A673 (cell line): ENCODE measurements around the gene RBM20. TPM values are rescaled to one million over a fixed set of nuclear protein-coding genes. Genes with fewer than 3 reads are reported as not detected.

ENCODE experiments used
- BruUV-seq: library from RNA; stranded (reverse); fragments of 400-500 nt; replicated peaks from 2 replicates; lab custom pipeline; 2021; lab: Mats Ljungman, UMichigan
- CTCF ChIA-PET: fragments of 300-600 bp; sonication (Branson Sonifier 250); formaldehyde crosslinking; loops from one replicate; lab custom pipeline; 2022; ENCODE audit warnings: antibody characterized with exemption; lab: Charles Lee
- POLR2A ChIA-PET: fragments of 300-600 bp; sonication (Branson Sonifier 250); formaldehyde crosslinking; loops from one replicate; lab custom pipeline; 2022; ENCODE audit warnings: antibody characterized with exemption; ENCODE audit not compliant: low non-redundant PET; lab: Charles Lee
- DNase-seq: peaks from one replicate; pipeline ENCODE4 v3.0.0-alpha.2; 2015; ENCODE audit warnings: low spot score
- H3K27ac ChIP-seq: fragments of 200-600 bp; sonication (generic); 2 replicates; pipeline ENCODE4 v1.5.1; 2016; ENCODE audit warnings: mixed run types, low read depth, mild to moderate bottlenecking, mixed read lengths, antibody characterized with exemption, low read length; ENCODE audit not compliant: poor library complexity, severe bottlenecking
- H3K27me3 ChIP-seq: fragments of 200-600 bp; sonication (generic); replicated peaks from 2 replicates; pipeline ENCODE4 v1.6.1; 2017; ENCODE audit warnings: mixed run types, low read depth, mild to moderate bottlenecking, mixed read lengths, antibody characterized with exemption, low read length; ENCODE audit not compliant: insufficient read depth, poor library complexity
- H3K36me3 ChIP-seq: fragments of 200-600 bp; sonication (generic); 2 replicates; pipeline ENCODE4 v1.6.1; 2016; ENCODE audit warnings: mixed run types, mild to moderate bottlenecking, mixed read lengths, antibody characterized with exemption, low read length; ENCODE audit not compliant: insufficient read depth, poor library complexity, severe bottlenecking
- H3K4me1 ChIP-seq: fragments of 200-600 bp; sonication (generic); 2 replicates; pipeline ENCODE4 v1.6.1; 2017; ENCODE audit warnings: mixed run types, mild to moderate bottlenecking, mixed read lengths, antibody characterized with exemption, low read length; ENCODE audit not compliant: insufficient read depth, poor library complexity, severe bottlenecking
- H3K4me3 ChIP-seq: fragments of 200-600 bp; sonication (generic); 2 replicates; pipeline ENCODE4 v1.5.1; 2016; ENCODE audit warnings: low read depth, mixed run types, mild to moderate bottlenecking, mixed read lengths, low read length; ENCODE audit not compliant: poor library complexity, severe bottlenecking
- H3K9me3 ChIP-seq: fragments of 200-600 bp; sonication (generic); 2 replicates; pipeline ENCODE4 v1.6.1; 2016; ENCODE audit warnings: mixed run types, low read depth, mild to moderate bottlenecking, mixed read lengths, antibody characterized with exemption, low read length; ENCODE audit not compliant: poor library complexity, severe bottlenecking
- EZH2 ChIP-seq: fragments of 200-600 bp; sonication (generic); IDR thresholded peaks from 2 replicates; pipeline ENCODE4 v1.6.1; 2017; ENCODE audit warnings: borderline replicate concordance, low read depth, mild to moderate bottlenecking, mixed read lengths, antibody characterized with exemption, low read length; ENCODE audit not compliant: poor library complexity, severe bottlenecking
- intact Hi-C: fragments of 100-400 bp; cut with micrococcal nuclease; formaldehyde crosslinking; loops from one replicate; pipeline ENCODE4 v1.10.0; 2022; ENCODE audit not compliant: unreplicated experiment
- total RNA-seq: library from RNA; stranded (reverse); gene quantifications from 2 replicates; pipeline ENCODE4 v1.2.3, GENCODE V29; 2021
- TF ChIP-seq, protein P1 (sequence below): fragments of 300-800, 200-600 bp; sonication (generic); conservative IDR thresholded peaks from 2 replicates; pipeline ENCODE4 v1.5.1; 2017; ENCODE audit warnings: low read depth, mild to moderate bottlenecking, antibody characterized with exemption, low read length, moderate library complexity, mixed read lengths

RBM20 gene
- total RNA-seq, 1 experiment from 2014 or later, result 1.3 TPM

DNA sequence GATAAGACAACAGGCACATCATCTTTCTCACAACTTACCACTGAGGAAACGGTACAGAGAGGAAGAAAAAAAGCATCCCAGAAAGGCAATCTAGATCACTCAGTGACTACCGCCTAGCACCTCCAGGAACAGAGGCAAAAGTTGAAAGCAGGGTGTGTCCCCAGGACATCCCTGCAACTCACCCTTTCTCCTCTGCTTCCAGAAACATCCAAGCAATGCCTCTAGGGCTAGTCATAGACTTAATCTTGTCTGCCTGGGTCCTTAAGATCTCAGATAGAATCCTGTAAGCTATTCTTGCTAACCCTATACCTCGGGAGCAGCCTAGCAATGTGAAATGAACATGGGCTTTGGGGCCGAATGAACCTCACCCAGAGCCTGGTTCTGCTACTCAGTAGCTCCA, 208.8 kb downstream of the RBM20 start:
- ChIA-PET CTCF (no interaction called here), POLR2A (no interaction called here)
- Histone ChIP-seq H3K4me3 (no peak overlapping the region), H3K27me3 (no peaks in the 10 kb centered on the region), H3K36me3 (no peaks in the 10 kb centered on the region), H3K27ac (no peak overlapping the region), H3K9me3 (no peaks in the 10 kb centered on the region), H3K4me1 (no peaks in the 10 kb centered on the region)
- intact Hi-C loops, result no loop called here
- TF ChIP-seq, protein P1, sequence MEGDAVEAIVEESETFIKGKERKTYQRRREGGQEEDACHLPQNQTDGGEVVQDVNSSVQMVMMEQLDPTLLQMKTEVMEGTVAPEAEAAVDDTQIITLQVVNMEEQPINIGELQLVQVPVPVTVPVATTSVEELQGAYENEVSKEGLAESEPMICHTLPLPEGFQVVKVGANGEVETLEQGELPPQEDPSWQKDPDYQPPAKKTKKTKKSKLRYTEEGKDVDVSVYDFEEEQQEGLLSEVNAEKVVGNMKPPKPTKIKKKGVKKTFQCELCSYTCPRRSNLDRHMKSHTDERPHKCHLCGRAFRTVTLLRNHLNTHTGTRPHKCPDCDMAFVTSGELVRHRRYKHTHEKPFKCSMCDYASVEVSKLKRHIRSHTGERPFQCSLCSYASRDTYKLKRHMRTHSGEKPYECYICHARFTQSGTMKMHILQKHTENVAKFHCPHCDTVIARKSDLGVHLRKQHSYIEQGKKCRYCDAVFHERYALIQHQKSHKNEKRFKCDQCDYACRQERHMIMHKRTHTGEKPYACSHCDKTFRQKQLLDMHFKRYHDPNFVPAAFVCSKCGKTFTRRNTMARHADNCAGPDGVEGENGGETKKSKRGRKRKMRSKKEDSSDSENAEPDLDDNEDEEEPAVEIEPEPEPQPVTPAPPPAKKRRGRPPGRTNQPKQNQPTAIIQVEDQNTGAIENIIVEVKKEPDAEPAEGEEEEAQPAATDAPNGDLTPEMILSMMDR, result no peak
- no peak for TF ChIP-seq EZH2
- no TSS peak for BruUV-seq
- no peak for DNase-seq

- POLR2A ChIA-PET, result interaction anchor here (0.6 kb wide), 1 partner anchor 520 kb away, joined by 8 read pairs; no protein-coding TSS in a partner anchor
Observed at GRCh38 chr10:110853921-110854605, 209.9 kb downstream of the RBM20 start.

DNA sequence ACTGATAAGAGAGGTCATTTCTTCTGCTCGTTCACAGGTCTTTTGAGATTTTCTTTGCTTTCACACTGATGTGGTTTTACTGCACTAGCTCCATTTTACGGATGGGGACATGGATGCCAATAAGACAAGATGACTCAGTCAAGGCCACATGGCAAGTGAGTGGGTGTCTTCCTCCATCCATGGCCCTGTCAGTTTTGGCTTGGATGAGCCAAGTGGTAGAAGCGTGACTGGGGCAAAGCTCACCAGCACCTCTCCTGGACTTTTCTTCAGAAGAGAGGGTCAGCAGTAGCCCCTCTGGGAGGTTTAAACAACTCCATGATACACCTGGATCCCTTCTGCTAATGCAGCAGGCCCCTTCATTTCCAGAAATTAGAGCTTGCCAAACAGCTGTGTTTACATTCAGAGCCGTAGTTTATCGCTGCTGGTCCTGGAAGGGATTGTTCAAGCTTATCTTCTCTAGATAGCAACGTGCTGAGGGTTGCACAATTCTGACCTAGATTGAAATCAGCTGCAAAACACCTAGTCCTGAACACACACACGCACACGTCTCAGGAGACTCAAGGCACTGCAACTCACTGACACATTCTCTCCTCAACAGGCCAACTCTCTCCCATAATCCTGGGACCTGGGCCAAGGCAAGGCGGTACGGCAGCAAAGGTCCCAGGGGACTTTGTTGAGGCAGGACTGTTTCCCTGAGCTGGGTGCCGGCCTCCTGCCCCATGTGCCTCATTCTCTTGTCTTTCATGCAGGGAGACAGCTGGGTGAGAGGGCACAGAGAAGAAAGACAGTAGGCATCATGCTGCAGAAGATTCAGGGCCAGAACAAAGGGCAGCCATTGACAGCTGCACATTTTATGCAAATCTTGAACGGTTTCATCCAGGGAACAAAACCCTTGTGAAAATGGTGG, 213.4 kb downstream of the RBM20 start:
- intact Hi-C loops, result no loop called here
- POLR2A ChIA-PET, result no interaction called here
- CTCF ChIA-PET, result no interaction called here
- H3K4me3 ChIP-seq, result no peak overlapping the region
- H3K9me3 ChIP-seq, result no peaks in the 10 kb centered on the region
- H3K4me1 ChIP-seq, result peaks cover 10% of the 10 kb centered on the region
- H3K36me3 ChIP-seq, result no peaks in the 10 kb centered on the region
- no peak for DNase-seq
- H3K27ac ChIP-seq, result no peak overlapping the region
- no peaks in the 10 kb centered on the region for H3K27me3 ChIP-seq
- BruUV-seq, result no TSS peak
- TF ChIP-seq, protein P1, result no peak
- TF ChIP-seq EZH2, result no peak

More at GRCh38 chr10:110853921-110854605, 209.9 kb downstream of the RBM20 start:
- intact Hi-C loops, result no loop called here
- BruUV-seq, result no TSS peak
- no peak for DNase-seq
- Histone ChIP-seq H3K27me3 (no peaks in the 10 kb centered on the region), H3K4me1 (no peaks in the 10 kb centered on the region), H3K27ac (no peak overlapping the region), H3K9me3 (no peaks in the 10 kb centered on the region), H3K36me3 (no peaks in the 10 kb centered on the region), H3K4me3 (no peak overlapping the region)
- CTCF ChIA-PET, result no interaction called here
- TF ChIP-seq, protein P1, result no peak
- TF ChIP-seq EZH2, result no peak
